ENCODE results near the gene HEATR5A. TPM values are rescaled to one million over a fixed set of nuclear protein-coding genes. Genes with fewer than 3 reads are reported as not detected.

Gene HEATR5A
- total and polyA plus RNA-seq, 2 of the 13 experiments (the other 11 are each of a cell fraction or from before 2014, with no cell fraction given), result 36.4 to 105 TPM

DNA sequence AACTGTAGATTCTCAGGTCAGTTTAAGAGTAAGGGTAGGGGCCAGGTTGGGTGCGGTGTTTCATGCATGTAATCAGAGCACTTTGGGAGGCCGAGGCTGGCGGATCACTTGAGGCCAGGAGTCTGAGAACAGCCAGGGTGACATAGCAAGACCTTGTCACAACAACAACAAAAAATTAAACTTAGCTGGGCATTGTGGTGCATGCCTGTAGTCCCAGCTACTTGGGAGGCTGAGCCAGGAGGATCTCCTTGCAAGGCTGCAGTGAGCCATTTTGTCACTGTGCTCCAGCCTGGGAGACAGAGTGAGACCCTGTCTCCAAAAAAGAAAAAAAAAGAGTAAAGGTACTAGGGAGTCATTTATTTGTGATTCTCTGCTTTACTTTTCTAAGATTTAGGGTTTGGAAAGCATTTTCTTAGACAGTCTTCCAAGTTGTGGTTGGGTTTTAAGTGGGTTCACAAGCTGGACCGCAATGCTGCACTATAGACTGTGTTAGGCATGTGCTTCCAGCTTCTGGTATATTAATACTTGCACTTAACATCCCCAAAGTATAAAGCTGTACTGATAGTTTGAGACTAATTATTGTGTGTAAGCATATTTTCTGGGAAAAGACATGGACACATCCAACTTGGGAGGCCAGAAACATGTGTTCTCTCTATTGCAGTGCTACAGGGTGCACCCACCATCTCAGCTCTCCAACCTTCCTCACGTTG is 163.7 kb downstream of the HEATR5A start (continued):
- TF ChIP-seq, protein P1, sequence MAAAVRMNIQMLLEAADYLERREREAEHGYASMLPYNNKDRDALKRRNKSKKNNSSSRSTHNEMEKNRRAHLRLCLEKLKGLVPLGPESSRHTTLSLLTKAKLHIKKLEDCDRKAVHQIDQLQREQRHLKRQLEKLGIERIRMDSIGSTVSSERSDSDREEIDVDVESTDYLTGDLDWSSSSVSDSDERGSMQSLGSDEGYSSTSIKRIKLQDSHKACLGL (CRISPR knock-in tag; IDR thresholded peaks at IDR 0.05), result no peak
- TF ChIP-seq NFKBIZ (CRISPR knock-in tag; IDR thresholded peaks at IDR 0.05) (0 out of 2 replicates have a peak, but pooled peaks have one; percentile 20), ERF (CRISPR knock-in tag; IDR thresholded peaks at IDR 0.05) (no peak), TAF1 (CRISPR knock-in tag; IDR thresholded peaks at IDR 0.05) (no peak; the same call in 1 of the 2 replicates), POLR2AphosphoS5 (IDR thresholded peaks at IDR 0.05; ENCODE audit: low read depth, low read length) (no peak), LCORL (IDR thresholded peaks at IDR 0.05) (no peak), LCORL (CRISPR knock-in tag; IDR thresholded peaks at IDR 0.05) (no peak), ZNF781 (CRISPR knock-in tag; IDR thresholded peaks at IDR 0.05; ENCODE audit: borderline replicate concordance, not compliant biosample characterization) (no peak), SNAI1 (CRISPR knock-in tag; IDR thresholded peaks at IDR 0.05; ENCODE audit: borderline replicate concordance) (no peak), SRSF4 (IDR thresholded peaks at IDR 0.05; ENCODE audit: low read depth, low read length, poor library complexity, severe bottlenecking) (no peak), PHF8 (CRISPR knock-in tag; IDR thresholded peaks at IDR 0.05) (no peak; the same call in 1 of the 2 replicates), YEATS2 (CRISPR knock-in tag; IDR thresholded peaks at IDR 0.05; ENCODE audit: borderline replicate concordance) (no peak), NFRKB (IDR thresholded peaks at IDR 0.05) (no peak), ZNF839 (CRISPR knock-in tag; IDR thresholded peaks at IDR 0.05; ENCODE audit: borderline replicate concordance) (no peak), NFKB2 (CRISPR knock-in tag; IDR thresholded peaks at IDR 0.05; ENCODE audit: borderline replicate concordance) (no peak), ARNT (IDR thresholded peaks at IDR 0.05) (no peak), MAFK (conservative IDR thresholded peaks at IDR 0.05 in 1 of 2, IDR thresholded peaks at IDR 0.05 in 1 of 2; ENCODE audit: low read length in 2 of 2) (peak; percentile 22 to 65; a peak in 3 of 4 replicates), ZNF432 (CRISPR knock-in tag; IDR thresholded peaks at IDR 0.05; ENCODE audit: borderline replicate concordance) (no peak), PLRG1 (conservative IDR thresholded peaks at IDR 0.05) (no peak), ZNF331 (CRISPR knock-in tag; IDR thresholded peaks at IDR 0.05) (no peak)
- TF ChIP-seq, protein P2, sequence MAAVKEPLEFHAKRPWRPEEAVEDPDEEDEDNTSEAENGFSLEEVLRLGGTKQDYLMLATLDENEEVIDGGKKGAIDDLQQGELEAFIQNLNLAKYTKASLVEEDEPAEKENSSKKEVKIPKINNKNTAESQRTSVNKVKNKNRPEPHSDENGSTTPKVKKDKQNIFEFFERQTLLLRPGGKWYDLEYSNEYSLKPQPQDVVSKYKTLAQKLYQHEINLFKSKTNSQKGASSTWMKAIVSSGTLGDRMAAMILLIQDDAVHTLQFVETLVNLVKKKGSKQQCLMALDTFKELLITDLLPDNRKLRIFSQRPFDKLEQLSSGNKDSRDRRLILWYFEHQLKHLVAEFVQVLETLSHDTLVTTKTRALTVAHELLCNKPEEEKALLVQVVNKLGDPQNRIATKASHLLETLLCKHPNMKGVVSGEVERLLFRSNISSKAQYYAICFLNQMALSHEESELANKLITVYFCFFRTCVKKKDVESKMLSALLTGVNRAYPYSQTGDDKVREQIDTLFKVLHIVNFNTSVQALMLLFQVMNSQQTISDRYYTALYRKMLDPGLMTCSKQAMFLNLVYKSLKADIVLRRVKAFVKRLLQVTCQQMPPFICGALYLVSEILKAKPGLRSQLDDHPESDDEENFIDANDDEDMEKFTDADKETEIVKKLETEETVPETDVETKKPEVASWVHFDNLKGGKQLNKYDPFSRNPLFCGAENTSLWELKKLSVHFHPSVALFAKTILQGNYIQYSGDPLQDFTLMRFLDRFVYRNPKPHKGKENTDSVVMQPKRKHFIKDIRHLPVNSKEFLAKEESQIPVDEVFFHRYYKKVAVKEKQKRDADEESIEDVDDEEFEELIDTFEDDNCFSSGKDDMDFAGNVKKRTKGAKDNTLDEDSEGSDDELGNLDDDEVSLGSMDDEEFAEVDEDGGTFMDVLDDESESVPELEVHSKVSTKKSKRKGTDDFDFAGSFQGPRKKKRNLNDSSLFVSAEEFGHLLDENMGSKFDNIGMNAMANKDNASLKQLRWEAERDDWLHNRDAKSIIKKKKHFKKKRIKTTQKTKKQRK (IDR thresholded peaks at IDR 0.05; ENCODE audit: low read length), result no peak
